HAP-1 (cell line): ENCODE measurements around the gene FLT3.
A peak's percentile ranks its signal among the peaks of the same experiment; 100 is the strongest.
"Not testable (repeated sequence)": the region's sequence is repeated elsewhere in the genome, so short reads cannot be mapped to it uniquely, and the experiment has no call there.

Source experiments
- DNase-seq, 2 experiments: peaks; one replicate each; pipeline ENCODE4 v3.0.0-alpha.2; 2016 to 2020; ENCODE audit warnings: low spot score in 2 of 2
- H3K27me3 ChIP-seq: fragments of 250-450 bp; sonication (Bioruptor Pico); 2 replicates; pipeline ENCODE4 v1.5.1; 2020; ENCODE audit warnings: low read depth, mild to moderate bottlenecking, moderate library complexity
- H3K36me3 ChIP-seq: fragments of 250-450 bp; sonication (Bioruptor Pico); replicated peaks from 2 replicates; pipeline ENCODE4 v1.5.1; 2020; ENCODE audit warnings: mild to moderate bottlenecking
- H3K4me1 ChIP-seq: fragments of 250-450 bp; sonication (Bioruptor Pico); 2 replicates; pipeline ENCODE4 v1.5.1; 2020; ENCODE audit warnings: mild to moderate bottlenecking
- H3K4me3 ChIP-seq: fragments of 250-450 bp; sonication (Bioruptor Pico); 2 replicates; pipeline ENCODE4 v1.5.1; 2020; ENCODE audit warnings: mild to moderate bottlenecking, moderate library complexity
- H3K9me3 ChIP-seq: fragments of 250-450 bp; sonication (Bioruptor Pico); 2 replicates; pipeline ENCODE4 v1.5.1; 2020; ENCODE audit warnings: mild to moderate bottlenecking, moderate library complexity
- in situ Hi-C: fragments of 300-500 bp; cut with MboI; formaldehyde crosslinking; loops from 3 replicates; pipeline ENCODE4 v1.14.3; 2020; ENCODE audit warnings: low sequenced_read_pairs, inconsistent platforms, mixed read lengths

The FLT3 gene

DNA sequence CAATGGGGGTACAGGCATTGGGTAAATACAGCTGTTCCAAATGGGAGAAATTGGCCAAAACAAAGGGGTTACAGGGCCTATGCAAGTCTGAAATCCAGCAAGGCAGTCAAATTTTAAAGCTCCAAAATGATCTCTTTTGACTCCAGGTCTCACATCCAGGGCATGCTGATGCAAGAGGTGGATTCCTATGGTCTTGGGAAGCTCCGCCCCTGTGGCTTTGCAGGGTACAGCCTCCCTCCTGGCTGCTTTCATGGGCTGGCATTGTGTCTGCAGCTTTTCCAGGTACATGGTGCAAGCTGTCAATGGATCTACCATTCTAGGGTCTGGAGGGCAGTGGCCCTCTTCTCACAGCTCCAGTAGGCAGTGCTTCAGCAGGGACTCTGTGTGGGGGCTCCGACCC is 22.6 kb downstream of the FLT3 start:
- in situ Hi-C loops, DNase-seq, H3K4me3 ChIP-seq: not testable (repeated sequence)

DNA sequence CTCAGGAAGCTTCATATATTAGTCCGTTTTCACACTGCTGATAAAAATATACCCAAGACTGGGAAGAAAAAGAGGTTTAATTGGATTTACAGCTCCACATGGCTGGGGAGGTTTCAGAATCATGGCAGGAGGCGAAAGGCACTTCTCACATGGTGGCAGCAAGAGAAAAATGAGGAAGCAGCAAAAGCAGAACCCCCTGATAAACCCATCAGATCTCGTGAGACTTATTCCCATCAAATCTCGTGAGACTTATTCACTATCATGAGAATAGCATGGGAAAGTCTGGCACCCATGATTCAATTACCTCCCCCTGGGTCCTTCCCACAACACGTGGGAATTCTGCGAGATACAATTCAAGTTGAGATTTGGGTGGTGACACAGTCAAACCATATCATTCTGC is 23.1 kb downstream of the FLT3 start:
- in situ Hi-C loops = no loop called here
- H3K9me3 ChIP-seq = no peaks in the 10 kb centered on the region
- no peaks in the 10 kb centered on the region for H3K27me3 ChIP-seq
- no peaks in the 10 kb centered on the region for H3K36me3 ChIP-seq
- no peak for DNase-seq
- no peak overlapping the region for H3K4me3 ChIP-seq
- H3K4me1 ChIP-seq = no peaks in the 10 kb centered on the region

More for the DNA sequence above, 22.6 kb downstream of the FLT3 start:
- H3K4me1 ChIP-seq, H3K36me3 ChIP-seq, H3K27me3 ChIP-seq, H3K9me3 ChIP-seq: not testable (repeated sequence)

DNA sequence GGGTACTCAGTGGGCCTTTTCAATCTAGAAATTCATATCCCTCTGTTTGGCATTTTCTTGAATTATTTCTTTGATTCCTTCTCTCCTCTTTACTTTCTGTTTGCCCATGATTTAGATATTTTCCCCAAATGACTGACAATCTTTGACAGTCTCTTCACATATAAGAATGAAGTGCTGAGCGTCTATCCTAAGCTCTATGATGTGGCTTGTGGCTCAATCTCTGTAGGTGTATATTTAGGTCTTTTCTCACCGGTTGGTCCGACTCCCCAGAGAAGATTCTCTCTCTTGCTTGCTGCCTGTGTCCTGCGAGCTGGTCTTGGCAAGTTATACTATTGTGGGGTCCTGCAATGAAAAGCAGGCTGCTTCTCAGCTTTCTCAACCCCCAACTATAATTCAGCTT is 29.0 kb downstream of the FLT3 start:
- no peak overlapping the region for H3K4me3 ChIP-seq
- H3K27me3 ChIP-seq = no peaks in the 10 kb centered on the region
- no peaks in the 10 kb centered on the region for H3K9me3 ChIP-seq
- H3K4me1 ChIP-seq = no peaks in the 10 kb centered on the region
- DNase-seq = no peak
- H3K36me3 ChIP-seq = no peaks in the 10 kb centered on the region
- in situ Hi-C loops = no loop called here

GRCh38 chr13:28067491-28067890 is 32.9 kb downstream of the FLT3 start:
- H3K27me3 ChIP-seq = no peaks in the 10 kb centered on the region
- in situ Hi-C loops = no loop called here

DNA sequence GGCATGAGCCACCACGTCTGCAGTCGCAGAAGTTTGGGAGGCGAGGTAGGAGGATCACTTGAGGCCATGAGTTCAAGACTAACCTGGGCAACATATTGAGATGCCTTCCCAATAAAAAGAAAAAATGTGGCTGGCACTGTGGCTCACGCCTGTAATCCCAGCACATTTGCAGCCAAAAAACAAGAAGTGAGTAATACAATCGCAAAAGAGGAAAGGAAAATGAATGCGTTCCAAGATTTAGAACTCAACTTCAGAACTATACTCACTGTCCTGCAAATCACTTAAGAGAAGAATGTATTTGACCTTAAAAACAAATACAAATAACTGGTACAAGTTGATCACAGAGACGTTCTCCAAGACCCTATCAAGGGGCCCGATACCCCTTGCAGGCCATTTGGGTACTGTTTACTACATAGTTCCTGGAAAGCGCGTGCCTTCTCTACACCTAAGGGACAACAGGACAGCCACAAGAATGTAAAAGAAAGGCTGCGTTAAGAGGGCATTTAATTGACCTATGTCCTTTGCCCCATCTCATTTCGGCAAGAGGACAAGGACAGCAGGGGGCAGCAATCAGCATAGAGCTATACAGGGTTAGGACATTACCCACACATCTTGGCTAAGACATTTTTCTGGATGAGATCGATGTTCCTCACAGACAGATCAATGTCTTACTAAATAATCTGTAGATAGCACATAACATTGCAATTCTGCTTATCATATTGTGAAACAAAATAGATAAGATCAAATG is 41.3 kb downstream of the FLT3 start:
- Histone ChIP-seq H3K4me3 (no peak overlapping the region), H3K9me3 (no peaks in the 10 kb centered on the region), H3K4me1 (no peaks in the 10 kb centered on the region), H3K27me3 (no peaks in the 10 kb centered on the region), H3K36me3 (no peaks in the 10 kb centered on the region)
- in situ Hi-C loops = no loop called here
- peak in 1 of 2 experiments; percentile 69 for DNase-seq

More at GRCh38 chr13:28067491-28067890, 32.9 kb downstream of the FLT3 start:
- no peak overlapping the region for H3K4me3 ChIP-seq
- no peaks in the 10 kb centered on the region for H3K36me3 ChIP-seq
- no peaks in the 10 kb centered on the region for H3K9me3 ChIP-seq
- no peak for DNase-seq
- no peaks in the 10 kb centered on the region for H3K4me1 ChIP-seq

DNA sequence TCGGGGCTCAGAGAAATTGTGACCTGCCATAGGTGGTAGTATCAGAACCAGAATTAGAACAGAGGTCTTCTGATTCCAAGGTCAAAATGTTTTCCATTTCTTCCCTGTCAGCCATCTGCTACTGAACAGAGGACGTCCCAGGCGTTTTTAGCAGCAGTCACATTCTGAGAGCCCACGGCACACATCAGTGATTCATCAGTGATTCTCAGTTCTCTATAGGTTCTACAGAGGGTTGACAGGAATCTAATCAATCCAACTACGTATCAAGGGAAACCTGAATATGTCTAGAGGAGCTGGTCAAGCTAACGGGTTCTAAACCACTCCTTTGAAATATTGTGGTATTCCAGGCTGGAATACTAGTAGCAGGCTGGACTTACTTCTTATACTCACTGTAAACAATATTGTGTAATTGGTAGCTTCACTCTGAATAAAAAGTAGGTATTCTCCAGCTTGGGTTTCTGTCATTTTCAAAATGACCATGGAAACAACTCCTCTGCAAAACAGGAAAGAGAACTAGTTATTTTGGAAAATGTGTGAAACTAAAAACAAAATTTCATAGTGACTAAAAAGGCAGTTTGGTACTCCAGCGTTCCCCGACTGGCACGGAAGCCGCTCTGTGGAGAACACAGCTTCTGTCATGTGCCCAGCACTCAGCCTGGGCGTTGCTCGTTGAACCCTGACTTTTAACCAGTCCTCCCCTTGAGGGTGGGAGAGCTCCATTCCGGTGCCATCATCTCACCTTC is 43.2 kb downstream of the FLT3 start:
- DNase-seq = no peak
- Histone ChIP-seq H3K27me3 (no peaks in the 10 kb centered on the region), H3K9me3 (no peaks in the 10 kb centered on the region), H3K4me3 (no peak overlapping the region), H3K4me1 (no peaks in the 10 kb centered on the region), H3K36me3 (no peaks in the 10 kb centered on the region)
- in situ Hi-C loops = no loop called here

- H3K4me1 ChIP-seq = no peaks in the 10 kb centered on the region
- no peak overlapping the region for H3K4me3 ChIP-seq
- H3K27me3 ChIP-seq = no peaks in the 10 kb centered on the region
- no peaks in the 10 kb centered on the region for H3K36me3 ChIP-seq
- no peak for DNase-seq
- in situ Hi-C loops = no loop called here
- no peaks in the 10 kb centered on the region for H3K9me3 ChIP-seq
These were observed 44.0 kb downstream of the FLT3 start for GRCh38 chr13:28056426-28056825.

- Histone ChIP-seq H3K27me3 (no peaks in the 10 kb centered on the region), H3K36me3 (no peaks in the 10 kb centered on the region), H3K9me3 (no peaks in the 10 kb centered on the region), H3K4me1 (peaks cover 6% of the 10 kb centered on the region), H3K4me3 (no peak overlapping the region)
- DNase-seq = no peak
- in situ Hi-C loops = no loop called here
These were observed 45.0 kb downstream of the FLT3 start for GRCh38 chr13:28055357-28055756.

DNA sequence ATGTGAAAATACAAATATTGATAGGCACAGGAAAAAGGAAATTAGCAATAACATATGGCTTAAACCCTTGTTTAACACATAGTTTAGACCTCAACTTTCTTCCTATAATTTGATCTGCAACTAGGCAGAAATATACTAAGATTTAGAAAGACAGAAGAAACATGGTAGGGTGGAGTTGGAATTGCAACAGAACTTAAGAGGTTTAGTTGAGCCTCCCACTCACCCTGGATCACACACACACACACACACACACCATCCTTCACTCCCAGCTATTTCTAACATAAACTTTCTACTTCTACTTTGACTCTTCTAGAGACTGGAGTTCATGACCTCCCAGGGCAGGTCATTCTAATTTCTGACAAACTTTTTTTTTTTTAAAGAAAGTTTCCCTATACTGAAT is 47.4 kb downstream of the FLT3 start:
- no peak for DNase-seq
- no peaks in the 10 kb centered on the region for H3K36me3 ChIP-seq
- H3K27me3 ChIP-seq = no peaks in the 10 kb centered on the region
- no peaks in the 10 kb centered on the region for H3K9me3 ChIP-seq
- H3K4me3 ChIP-seq = no peak overlapping the region
- in situ Hi-C loops = no loop called here
- peaks cover 14% of the 10 kb centered on the region for H3K4me1 ChIP-seq

GRCh38 chr13:28049880-28050875 is 50.2 kb downstream of the FLT3 start:
- Histone ChIP-seq H3K4me3 (no peak overlapping the region), H3K27me3 (no peaks in the 10 kb centered on the region), H3K36me3 (no peaks in the 10 kb centered on the region), H3K4me1 (peaks cover 14% of the 10 kb centered on the region), H3K9me3 (no peaks in the 10 kb centered on the region)
- in situ Hi-C loops = no loop called here
- peak; percentile 44 to 86 for DNase-seq

- peaks cover 14% of the 10 kb centered on the region for H3K4me1 ChIP-seq
- in situ Hi-C loops = no loop called here
These were observed 51.2 kb downstream of the FLT3 start for GRCh38 chr13:28049215-28049614.

DNA sequence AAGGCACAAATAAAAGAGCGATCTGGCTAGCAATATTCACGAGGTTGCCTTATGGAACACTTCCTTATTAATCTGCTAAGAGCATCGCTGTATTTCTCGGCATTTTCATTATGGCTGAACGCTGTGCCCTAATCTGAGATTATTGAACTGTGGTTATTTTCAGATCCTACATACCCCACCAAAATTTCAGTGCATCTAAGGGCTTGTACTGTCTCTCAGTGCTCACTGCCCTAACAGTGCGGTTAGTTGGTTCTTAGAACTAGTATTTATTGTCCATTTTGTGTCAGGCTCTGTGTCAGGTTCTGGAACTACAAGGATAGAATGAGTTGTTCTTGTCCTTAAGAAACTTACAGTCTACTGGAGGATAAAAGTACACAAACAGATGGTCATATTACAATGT is 51.6 kb downstream of the FLT3 start:
- in situ Hi-C loops = no loop called here
- no peak overlapping the region for H3K4me3 ChIP-seq
- DNase-seq = no peak
- H3K4me1 ChIP-seq = peaks cover 14% of the 10 kb centered on the region
- no peaks in the 10 kb centered on the region for H3K27me3 ChIP-seq
- no peaks in the 10 kb centered on the region for H3K9me3 ChIP-seq
- H3K36me3 ChIP-seq = no peaks in the 10 kb centered on the region

More at GRCh38 chr13:28049215-28049614, 51.2 kb downstream of the FLT3 start:
- no peaks in the 10 kb centered on the region for H3K27me3 ChIP-seq
- H3K36me3 ChIP-seq = no peaks in the 10 kb centered on the region
- no peak overlapping the region for H3K4me3 ChIP-seq
- no peaks in the 10 kb centered on the region for H3K9me3 ChIP-seq
- no peak for DNase-seq

DNA sequence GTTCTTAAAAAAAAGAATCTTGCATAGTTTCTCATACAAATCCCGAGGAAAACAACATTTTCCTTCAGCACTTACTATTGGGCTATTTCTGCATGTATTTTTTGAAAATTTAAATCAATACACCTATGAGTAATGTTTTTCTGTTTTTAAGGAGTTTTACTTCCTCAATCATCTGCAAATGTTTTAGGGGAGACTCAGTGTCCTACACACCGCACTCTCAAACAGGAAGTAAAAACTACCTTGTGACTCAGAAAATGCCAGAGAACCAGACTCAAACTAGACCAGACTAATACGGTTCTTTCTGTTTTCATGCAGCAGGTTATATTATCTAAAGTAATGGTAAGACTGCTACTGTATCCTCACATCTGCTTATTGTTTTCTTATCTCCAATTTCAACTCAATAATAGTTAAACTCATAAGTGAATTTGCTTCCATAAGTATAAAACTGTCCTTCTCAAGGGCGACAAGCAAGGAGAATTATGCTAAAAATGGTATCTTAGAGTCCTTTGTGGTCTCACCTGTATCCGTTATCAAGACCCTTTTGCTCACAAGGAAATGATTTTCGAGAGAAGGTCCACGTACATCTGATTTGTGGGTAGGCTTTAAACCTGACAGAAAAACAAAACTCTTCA is 52.5 kb downstream of the FLT3 start:
- in situ Hi-C loops = no loop called here
- no peaks in the 10 kb centered on the region for H3K27me3 ChIP-seq
- no peak overlapping the region for H3K4me3 ChIP-seq
- no peaks in the 10 kb centered on the region for H3K9me3 ChIP-seq
- DNase-seq = no peak
- peaks cover 14% of the 10 kb centered on the region for H3K4me1 ChIP-seq
- H3K36me3 ChIP-seq = no peaks in the 10 kb centered on the region
